Measurements from ENCODE around the gene KRTAP3-1.
"Not testable (repeated sequence)": the region's sequence is repeated elsewhere in the genome, so short reads cannot be mapped to it uniquely, and the experiment has no call there.

- TF ChIP-seq CTCF (conservative IDR thresholded peaks at IDR 0.05); ZFX (IDR thresholded peaks at IDR 0.05): not testable (repeated sequence)
Measured at GRCh38 chr17:41054556-41054955, 45.6 kb upstream of the KRTAP3-1 start.

All from C4-2B (cell line).